Activated naive CD8-positive, alpha-beta T cell treated with anti-CD3 and anti-CD28 coated beads, Interleukin-2, amount 50 U/mL, for 24 hours (primary cell): ENCODE results near the gene BCAS1.

Experiments
- ATAC-seq: fragments of 150-1000 bp; cut with Tn5 transposase; one replicate; pipeline ENCODE4 v1.10.0; 2021
- DNase-seq: peaks from one replicate; pipeline ENCODE4 v3.0.0; 2021
- H3K27ac Mint-ChIP-seq: one replicate; pipeline ENCODE4 v1.8.0; 2021; ENCODE audit warnings: mild to moderate bottlenecking, mixed read lengths
- H3K27me3 Mint-ChIP-seq: one replicate; pipeline ENCODE4 v1.8.0; 2021; ENCODE audit warnings: mixed read lengths
- H3K36me3 Mint-ChIP-seq: one replicate; pipeline ENCODE4 v1.8.0; 2021; ENCODE audit warnings: low read depth, mixed read lengths
- H3K4me1 Mint-ChIP-seq: one replicate; pipeline ENCODE4 v1.8.0; 2021; ENCODE audit warnings: mixed read lengths
- H3K4me3 Mint-ChIP-seq: one replicate; pipeline ENCODE4 v1.8.0; 2021; ENCODE audit warnings: mild to moderate bottlenecking, moderate library complexity, mixed read lengths
- H3K9me3 Mint-ChIP-seq: one replicate; pipeline ENCODE4 v1.8.0; 2021; ENCODE audit warnings: mixed read lengths

Gene BCAS1

GRCh38 chr20:54059691-54060364 lies 10.6 kb downstream of the BCAS1 start:
- DNase-seq (no peak), ATAC-seq (no peak)
- Mint-ChIP-seq H3K4me3 (no peak overlapping the region), H3K27ac (no peak overlapping the region), H3K4me1 (peaks cover 31% of the 10 kb centered on the region), H3K27me3 (no peaks in the 10 kb centered on the region), H3K36me3 (no peaks in the 10 kb centered on the region), H3K9me3 (no peaks in the 10 kb centered on the region)

GRCh38 chr20:54058420-54059139 lies 11.8 kb downstream of the BCAS1 start:
- DNase-seq = no peak
- H3K4me1 Mint-ChIP-seq = peaks cover 19% of the 10 kb centered on the region
- H3K36me3 Mint-ChIP-seq = no peaks in the 10 kb centered on the region
- H3K27ac Mint-ChIP-seq = no peak overlapping the region
- no peaks in the 10 kb centered on the region for H3K27me3 Mint-ChIP-seq
- H3K9me3 Mint-ChIP-seq = no peaks in the 10 kb centered on the region
- ATAC-seq = no peak
- no peak overlapping the region for H3K4me3 Mint-ChIP-seq

- Mint-ChIP-seq H3K36me3 (no peaks in the 10 kb centered on the region), H3K27me3 (no peaks in the 10 kb centered on the region)
- ATAC-seq = no peak
Observed at GRCh38 chr20:54056762-54057639, 13.4 kb downstream of the BCAS1 start.

GRCh38 chr20:54054516-54054915 lies 15.9 kb downstream of the BCAS1 start:
- ATAC-seq = no peak
- no peak overlapping the region for H3K4me3 Mint-ChIP-seq
- H3K9me3 Mint-ChIP-seq = no peaks in the 10 kb centered on the region
- DNase-seq = no peak
- H3K27me3 Mint-ChIP-seq = peaks cover 1% of the 10 kb centered on the region
- H3K27ac Mint-ChIP-seq = no peak overlapping the region
- H3K36me3 Mint-ChIP-seq = no peaks in the 10 kb centered on the region
- H3K4me1 Mint-ChIP-seq = peaks cover 9% of the 10 kb centered on the region

More at GRCh38 chr20:54056762-54057639, 13.4 kb downstream of the BCAS1 start:
- H3K9me3 Mint-ChIP-seq = no peaks in the 10 kb centered on the region
- H3K4me1 Mint-ChIP-seq = peaks cover 11% of the 10 kb centered on the region
- no peak for DNase-seq
- no peak overlapping the region for H3K27ac Mint-ChIP-seq
- no peak overlapping the region for H3K4me3 Mint-ChIP-seq

GRCh38 chr20:54051068-54051467 lies 19.3 kb downstream of the BCAS1 start:
- no peak for DNase-seq
- H3K36me3 Mint-ChIP-seq = no peaks in the 10 kb centered on the region
- H3K4me3 Mint-ChIP-seq = no peak overlapping the region
- H3K27ac Mint-ChIP-seq = no peak overlapping the region
- no peak for ATAC-seq
- H3K4me1 Mint-ChIP-seq = no peaks in the 10 kb centered on the region
- H3K27me3 Mint-ChIP-seq = peaks cover 1% of the 10 kb centered on the region
- H3K9me3 Mint-ChIP-seq = no peaks in the 10 kb centered on the region

GRCh38 chr20:54048891-54049545 lies 21.4 kb downstream of the BCAS1 start:
- no peaks in the 10 kb centered on the region for H3K36me3 Mint-ChIP-seq
- no peak overlapping the region for H3K4me3 Mint-ChIP-seq
- H3K27ac Mint-ChIP-seq = no peak overlapping the region
- H3K9me3 Mint-ChIP-seq = no peaks in the 10 kb centered on the region
- peaks cover 4% of the 10 kb centered on the region for H3K4me1 Mint-ChIP-seq
- no peak for DNase-seq
- ATAC-seq = no peak
- peaks cover 1% of the 10 kb centered on the region for H3K27me3 Mint-ChIP-seq

- H3K27ac Mint-ChIP-seq = no peak overlapping the region
- H3K36me3 Mint-ChIP-seq = no peaks in the 10 kb centered on the region
- H3K27me3 Mint-ChIP-seq = peaks cover 1% of the 10 kb centered on the region
Observed at GRCh38 chr20:54048481-54048880, 21.9 kb downstream of the BCAS1 start.

GRCh38 chr20:54047720-54048119 lies 22.7 kb downstream of the BCAS1 start:
- Mint-ChIP-seq H3K27ac (no peak overlapping the region), H3K4me1 (peaks cover 7% of the 10 kb centered on the region), H3K9me3 (no peaks in the 10 kb centered on the region), H3K36me3 (no peaks in the 10 kb centered on the region), H3K4me3 (no peak overlapping the region), H3K27me3 (peaks cover 1% of the 10 kb centered on the region)
- DNase-seq (no peak), ATAC-seq (no peak)

More at GRCh38 chr20:54048481-54048880, 21.9 kb downstream of the BCAS1 start:
- H3K4me3 Mint-ChIP-seq = no peak overlapping the region
- peaks cover 7% of the 10 kb centered on the region for H3K4me1 Mint-ChIP-seq
- ATAC-seq (no peak), DNase-seq (no peak)
- no peaks in the 10 kb centered on the region for H3K9me3 Mint-ChIP-seq

GRCh38 chr20:54047048-54047447 lies 23.3 kb downstream of the BCAS1 start:
- H3K9me3 Mint-ChIP-seq = no peaks in the 10 kb centered on the region
- H3K36me3 Mint-ChIP-seq = no peaks in the 10 kb centered on the region
- peaks cover 7% of the 10 kb centered on the region for H3K4me1 Mint-ChIP-seq
- H3K4me3 Mint-ChIP-seq = no peak overlapping the region
- ATAC-seq = no peak
- DNase-seq = no peak
- H3K27ac Mint-ChIP-seq = no peak overlapping the region
- peaks cover 1% of the 10 kb centered on the region for H3K27me3 Mint-ChIP-seq

- peaks cover 9% of the 10 kb centered on the region for H3K4me1 Mint-ChIP-seq
- H3K4me3 Mint-ChIP-seq = no peak overlapping the region
- H3K36me3 Mint-ChIP-seq = no peaks in the 10 kb centered on the region
- H3K27me3 Mint-ChIP-seq = peaks cover 2% of the 10 kb centered on the region
- no peaks in the 10 kb centered on the region for H3K9me3 Mint-ChIP-seq
- ATAC-seq (peak; percentile 59), DNase-seq (no peak)
- H3K27ac Mint-ChIP-seq = no peak overlapping the region
Observed at GRCh38 chr20:54044156-54044555, 26.2 kb downstream of the BCAS1 start.

- ATAC-seq (peak; percentile 59), DNase-seq (no peak)
- Mint-ChIP-seq H3K4me3 (no peak overlapping the region), H3K36me3 (no peaks in the 10 kb centered on the region), H3K9me3 (no peaks in the 10 kb centered on the region), H3K27me3 (peaks cover 2% of the 10 kb centered on the region), H3K4me1 (peaks cover 9% of the 10 kb centered on the region), H3K27ac (no peak overlapping the region)
Observed at GRCh38 chr20:54043076-54043967, 27.1 kb downstream of the BCAS1 start.

- Mint-ChIP-seq H3K9me3 (no peaks in the 10 kb centered on the region), H3K36me3 (no peaks in the 10 kb centered on the region), H3K27ac (no peak overlapping the region), H3K4me3 (no peak overlapping the region), H3K4me1 (peaks cover 9% of the 10 kb centered on the region), H3K27me3 (peaks cover 2% of the 10 kb centered on the region)
- DNase-seq = no peak
- ATAC-seq = no peak
Observed at GRCh38 chr20:54042021-54042420, 28.4 kb downstream of the BCAS1 start.

GRCh38 chr20:54041336-54041735 lies 29.1 kb downstream of the BCAS1 start:
- Mint-ChIP-seq H3K36me3 (no peaks in the 10 kb centered on the region), H3K9me3 (no peaks in the 10 kb centered on the region), H3K4me3 (no peak overlapping the region), H3K27ac (no peak overlapping the region), H3K4me1 (peaks cover 9% of the 10 kb centered on the region), H3K27me3 (peaks cover 2% of the 10 kb centered on the region)
- DNase-seq (no peak), ATAC-seq (no peak)
